Stomach (tissue), 19 donors: ENCODE results near the gene RSPH10B. TPM values are rescaled to one million over a fixed set of nuclear protein-coding genes. Genes with fewer than 3 reads are reported as not detected.
A peak's percentile ranks its signal among the peaks of the same experiment; 100 is the strongest.
"Not testable (repeated sequence)": the region's sequence is repeated elsewhere in the genome, so short reads cannot be mapped to it uniquely, and the experiment has no call there.

Experiments
- DNase-seq, 2 donors: peaks; one replicate each; pipeline versions ENCODE4 v3.0.0 to v3.0.0-alpha.2; 2013 to 2019
- H3K27ac ChIP-seq, 5 donors: fragments of 200-600 bp in 4 of 5; sonication (generic) in 4 of 5; one replicate each; pipeline ENCODE4 v1.5.1; 2013 to 2019; ENCODE audit warnings: mild to moderate bottlenecking in 1 of 5, moderate library complexity in 1 of 5
- H3K27me3 ChIP-seq, 3 donors: fragments of 200-600 bp; sonication (generic); one replicate each; pipeline ENCODE4 v1.5.1; 2017 to 2019; ENCODE audit warnings: mixed run types in 1 of 3
- H3K36me3 ChIP-seq, 4 donors: fragments of 200-600 bp; sonication (generic); 1 replicate in 3 of 4; 2 replicates in 1 of 4; pipeline ENCODE4 v1.5.1; 2016 to 2019
- H3K4me1 ChIP-seq, 4 donors: fragments of 200-600 bp; sonication (generic); one replicate each; pipeline ENCODE4 v1.5.1; 2016 to 2019
- H3K4me3 ChIP-seq, 4 donors: fragments of 200-600 bp; sonication (generic) in 3 of 4; one replicate each; pipeline ENCODE4 v1.5.1; 2016 to 2019; ENCODE audit warnings: mild to moderate bottlenecking in 1 of 4
- H3K9me3 ChIP-seq, 4 donors: fragments of 200-600 bp; sonication (generic); one replicate each; pipeline ENCODE4 v1.5.1; 2016 to 2019
- EP300 ChIP-seq: sonication (generic); formaldehyde crosslinking; IDR thresholded peaks from one replicate; pipeline ENCODE4 v1.6.1; 2017; ENCODE audit warnings: antibody characterized with exemption
- POLR2A ChIP-seq, 4 donors: fragments of 450-650 bp; IDR thresholded peaks; one replicate each; pipeline ENCODE4 v1.6.1; 2016; ENCODE audit warnings: antibody characterized with exemption in 4 of 4, control low read depth in 2 of 4, mild to moderate bottlenecking in 1 of 4, moderate library complexity in 1 of 4
- POLR2AphosphoS5 ChIP-seq, 3 donors: sonication (generic); formaldehyde crosslinking; IDR thresholded peaks; one replicate each; pipeline ENCODE4 v1.6.1; 2016; ENCODE audit warnings: antibody characterized with exemption in 3 of 3
- WGBS, 5 donors: extraction: QIAGEN DNeasy Blood & Tissue Kit in 3 of 5; methylation state at CpG; one replicate each; pipeline versions ENCODE4 v1.1.5 to v1.1.7; 2013 to 2018; 5-methylcytosine and 5-hydroxymethylcytosine counted together
- intact Hi-C: fragments of 100-400 bp; cut with DNase I; formaldehyde crosslinking; loops from one replicate; pipeline ENCODE4 v1.15.1; 2023; ENCODE audit warnings: low total_unique reads
- long read RNA-seq, 10 donors: transcript quantifications; one replicate each; lab custom pipeline, GENCODE V29; 2026
- polyA plus RNA-seq, 3 donors: library from polyadenylated mRNA; stranded (reverse); fragments of 200-250 nt; gene quantifications; one replicate each; pipeline ENCODE4 v1.2.3, GENCODE V29; 2013
- total RNA-seq, 5 donors: library from RNA; depleted of rRNA; stranded (reverse); fragments of >200 nt; gene quantifications; one replicate each; pipeline versions ENCODE4 v1.1.0 to v1.2.3, GENCODE V29; 2014 to 2016
- TF ChIP-seq, protein P1 (sequence below), 7 experiments: fragments of 450-650 bp in 4 of 7; fragments of 200-600 bp in 3 of 7; sonication (generic) in 3 of 7; IDR thresholded peaks; one replicate each; pipeline ENCODE4 v1.5.1; 2016 to 2019; ENCODE audit warnings: antibody characterized with exemption in 7 of 7, control low read depth in 2 of 7, mild to moderate bottlenecking in 1 of 7
- donor health status: healthy with polysubstance abuse.
- donor health status: Bipolar disorder and iron deficiency.
- donor health status: healthy.

Gene RSPH10B
- not detected for total RNA-seq
- polyA plus RNA-seq: under 1 TPM in 1 of 3 donors, not detected in 2; 0.08 TPM
- long read RNA-seq, donor 1: 0 reads
- long read RNA-seq, donor 2: 0 reads
- long read RNA-seq, donor 3: 0 reads
- long read RNA-seq, donor 4: 0 reads
- long read RNA-seq, donor 5: 0 reads
- long read RNA-seq, donor 6: 0 reads
- long read RNA-seq, donor 7: 0 reads
- long read RNA-seq, donor 8: 0 reads
- long read RNA-seq, donor 9: 0 reads
- long read RNA-seq, donor 10: 0 reads

DNA sequence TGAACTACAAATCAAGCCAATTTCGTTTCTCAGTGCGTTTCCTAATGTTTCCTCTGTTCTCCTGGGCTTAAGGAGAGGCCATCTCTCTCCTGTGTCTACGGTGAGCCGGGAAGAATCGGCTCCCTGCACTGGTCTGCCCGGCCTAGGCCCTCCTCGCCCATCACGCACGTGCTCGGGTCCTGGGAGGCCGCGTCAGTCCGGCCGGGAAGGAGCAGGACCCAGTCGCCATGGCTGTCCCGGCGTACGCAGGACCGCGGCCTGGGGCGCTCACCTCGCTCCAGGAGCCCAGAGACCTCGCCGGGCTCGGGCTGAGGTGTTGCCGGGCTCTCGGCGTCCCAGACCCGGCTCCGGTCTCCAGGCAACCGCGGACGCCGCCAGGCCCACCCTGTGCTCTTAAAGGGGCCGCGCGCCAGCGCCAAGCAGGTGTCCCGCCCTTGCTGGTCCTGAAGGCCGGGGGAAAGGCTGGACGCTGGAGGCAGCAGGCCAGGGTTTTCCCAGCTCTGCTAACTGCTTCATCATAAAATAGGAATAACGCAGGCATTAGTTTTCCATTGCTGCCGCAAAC lies at the start of gene RSPH10B:
RSPH10B (minus strand) TSS at position 343 of the 565 bp plus-strand sequence. CDS start 3,573 bp downstream, outside the sequence.
- H3K36me3 ChIP-seq, intact Hi-C loops, H3K27ac ChIP-seq, H3K4me1 ChIP-seq, H3K9me3 ChIP-seq, H3K27me3 ChIP-seq: not testable (repeated sequence)
- peak within 1 kb of the TSS in 1 of 4 donors; percentile 17 for H3K4me3 ChIP-seq
- peak in 1 of 2 donors; percentile 1 for DNase-seq
- 11 to 28% (median 12%) methylated on average over 5 to 25 of the region's 43 CpGs; no CpG with 5 or more reads in 2 of the 5 donors for WGBS, 5 donors

DNA sequence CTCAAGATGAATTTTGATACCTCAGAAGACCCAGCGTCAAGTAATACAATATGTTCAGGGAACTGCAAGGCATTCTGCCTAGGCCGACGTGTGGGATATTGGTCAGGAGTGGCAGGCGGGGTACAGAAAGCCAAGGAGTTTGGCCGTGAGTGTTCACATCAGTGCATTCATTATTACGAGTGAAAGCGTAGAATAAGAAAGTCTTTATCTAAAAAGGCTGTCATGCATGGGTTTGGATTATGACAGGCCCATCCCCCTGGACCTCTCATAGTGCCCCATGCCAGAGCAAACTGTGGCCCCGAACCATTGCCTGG lies 46.1 kb upstream of the RSPH10B start:
- DNase-seq: no peak
- Histone ChIP-seq H3K27me3 (no peaks in the 10 kb centered on the region), H3K27ac (no peak overlapping the region), H3K4me3 (no peak overlapping the region), H3K36me3 (peaks cover 28 to 71% (median 69%) of the 10 kb centered on the region in 4 donors), H3K4me1 (peaks cover 12 to 40% (median 26%) of the 10 kb centered on the region in 4 donors), H3K9me3 (no peaks in the 10 kb centered on the region)
- TF ChIP-seq EP300 (no peak), POLR2AphosphoS5 (IDR thresholded peaks at IDR 0.05) (no peak), POLR2A (IDR thresholded peaks at IDR 0.05) (no peak)
- TF ChIP-seq, protein P1, sequence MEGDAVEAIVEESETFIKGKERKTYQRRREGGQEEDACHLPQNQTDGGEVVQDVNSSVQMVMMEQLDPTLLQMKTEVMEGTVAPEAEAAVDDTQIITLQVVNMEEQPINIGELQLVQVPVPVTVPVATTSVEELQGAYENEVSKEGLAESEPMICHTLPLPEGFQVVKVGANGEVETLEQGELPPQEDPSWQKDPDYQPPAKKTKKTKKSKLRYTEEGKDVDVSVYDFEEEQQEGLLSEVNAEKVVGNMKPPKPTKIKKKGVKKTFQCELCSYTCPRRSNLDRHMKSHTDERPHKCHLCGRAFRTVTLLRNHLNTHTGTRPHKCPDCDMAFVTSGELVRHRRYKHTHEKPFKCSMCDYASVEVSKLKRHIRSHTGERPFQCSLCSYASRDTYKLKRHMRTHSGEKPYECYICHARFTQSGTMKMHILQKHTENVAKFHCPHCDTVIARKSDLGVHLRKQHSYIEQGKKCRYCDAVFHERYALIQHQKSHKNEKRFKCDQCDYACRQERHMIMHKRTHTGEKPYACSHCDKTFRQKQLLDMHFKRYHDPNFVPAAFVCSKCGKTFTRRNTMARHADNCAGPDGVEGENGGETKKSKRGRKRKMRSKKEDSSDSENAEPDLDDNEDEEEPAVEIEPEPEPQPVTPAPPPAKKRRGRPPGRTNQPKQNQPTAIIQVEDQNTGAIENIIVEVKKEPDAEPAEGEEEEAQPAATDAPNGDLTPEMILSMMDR (IDR thresholded peaks at IDR 0.05): no peak
- intact Hi-C loops: no loop called here
- 92 to 96% (median 92%) methylated on average over 8 of the region's 8 CpGs for WGBS, 5 donors

DNA sequence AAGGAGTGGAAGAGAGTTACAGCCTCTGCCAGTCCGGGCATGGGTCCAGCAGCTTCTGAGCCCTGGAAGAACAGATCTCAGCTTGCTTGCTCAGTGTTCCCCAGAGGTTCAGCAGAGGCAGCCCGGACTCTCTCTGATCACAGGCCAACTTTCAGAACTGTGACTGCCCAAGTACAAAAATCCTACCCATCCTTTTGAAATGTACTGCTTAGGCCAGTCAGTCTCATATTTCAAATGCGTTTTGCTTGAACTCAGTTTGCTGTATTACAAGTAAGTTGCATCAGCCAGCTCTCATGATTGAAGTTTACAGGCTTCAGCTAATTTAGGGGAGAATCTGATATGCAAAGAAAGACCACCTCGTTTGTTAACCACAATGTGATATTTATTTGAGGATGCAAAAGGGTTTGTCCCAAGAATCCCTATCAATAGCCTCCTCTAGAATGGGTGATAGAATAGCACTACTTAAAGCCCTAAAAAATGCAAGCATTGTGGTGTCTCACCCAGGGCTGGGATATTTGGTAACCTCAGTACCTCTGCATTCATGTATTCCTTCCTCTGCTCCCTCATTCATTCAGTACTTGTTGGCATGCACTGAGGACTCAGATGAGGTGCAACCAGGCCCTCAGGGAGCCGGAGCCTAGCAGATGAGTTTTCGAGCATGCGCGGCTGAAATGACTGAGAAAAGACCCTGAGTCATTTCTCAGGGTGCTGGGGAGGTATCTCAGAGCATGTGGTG lies 45.6 kb upstream of the RSPH10B start:
- no peaks in the 10 kb centered on the region for H3K9me3 ChIP-seq
- H3K36me3 ChIP-seq: peaks cover 28 to 65% (median 64%) of the 10 kb centered on the region in 4 donors
- peak; percentile 62 to 78 for DNase-seq
- TF ChIP-seq, protein P1 (IDR thresholded peaks at IDR 0.05): no peak
- TF ChIP-seq POLR2AphosphoS5 (IDR thresholded peaks at IDR 0.05) (no peak), EP300 (no peak), POLR2A (IDR thresholded peaks at IDR 0.05) (no peak)
- H3K4me1 ChIP-seq: peaks cover 13 to 45% (median 29%) of the 10 kb centered on the region in 4 donors
- peak overlapping the region in 4 of 5 donors; percentile 22 to 74 (median 40) for H3K27ac ChIP-seq
- H3K27me3 ChIP-seq: no peaks in the 10 kb centered on the region
- intact Hi-C loops: no loop called here
- H3K4me3 ChIP-seq: no peak overlapping the region
- 61 to 76% (median 65%) methylated on average over 8 of the region's 8 CpGs for WGBS, 5 donors

DNA sequence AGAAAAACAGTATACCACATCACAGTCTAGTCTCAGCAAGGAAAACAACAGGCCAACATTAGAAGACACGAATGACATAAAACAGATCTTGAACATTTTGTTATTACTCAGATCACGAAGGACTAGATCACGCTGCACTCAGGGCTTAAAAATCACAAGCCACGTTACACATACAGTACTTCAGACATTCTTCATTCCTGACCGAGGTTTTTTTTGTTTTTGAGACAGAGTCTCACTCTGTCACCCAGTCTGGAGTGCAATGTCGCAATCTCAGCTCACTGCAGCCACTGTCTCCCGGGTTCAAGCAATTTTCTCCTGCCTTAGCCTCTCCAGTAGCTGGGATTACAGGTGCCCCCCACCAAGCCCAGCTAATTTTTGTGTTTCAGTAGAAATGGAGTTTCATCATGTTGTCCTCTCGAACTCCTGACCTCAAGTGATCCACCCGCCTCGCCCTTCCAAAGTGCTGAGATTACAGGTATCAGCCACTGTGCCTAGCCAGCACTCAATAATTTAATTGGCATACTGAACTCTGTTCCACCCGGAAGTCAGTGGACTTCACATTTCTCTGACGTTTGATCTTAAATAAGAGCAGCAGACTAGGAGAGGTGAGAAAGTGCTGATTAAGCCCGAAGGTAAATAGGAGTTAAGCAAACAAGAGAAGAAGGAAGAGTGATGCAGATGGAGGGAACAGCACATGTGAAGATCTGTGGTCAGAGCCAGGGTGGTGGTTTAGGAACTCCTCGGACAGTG lies 42.0 kb upstream of the RSPH10B start:
- peak; percentile 42 to 82 for DNase-seq
- no peak overlapping the region for H3K4me3 ChIP-seq
- no peak for TF ChIP-seq EP300
- TF ChIP-seq, protein P1 (IDR thresholded peaks at IDR 0.05): no peak
- TF ChIP-seq POLR2A (IDR thresholded peaks at IDR 0.05): no peak
- peak in 1 of 3 donors; percentile 74 for TF ChIP-seq POLR2AphosphoS5 (IDR thresholded peaks at IDR 0.05)
- 39 to 50% (median 46%) methylated on average over 14 of the region's 14 CpGs for WGBS, 5 donors
- H3K36me3 ChIP-seq: peaks cover 12 to 30% (median 29%) of the 10 kb centered on the region in 4 donors
- H3K4me1 ChIP-seq: peaks cover 15 to 70% (median 45%) of the 10 kb centered on the region in 4 donors
- intact Hi-C loops: no loop called here
- H3K27me3 ChIP-seq: no peaks in the 10 kb centered on the region
- H3K27ac ChIP-seq: peak overlapping the region; percentile 74 to 99 (median 76)
- no peaks in the 10 kb centered on the region for H3K9me3 ChIP-seq
